HG03097 (cell line): ENCODE data around the gene CCDC183.
"Not testable (repeated sequence)": the region's sequence is repeated elsewhere in the genome, so short reads cannot be mapped to it uniquely, and the experiment has no call there.

Experiments used
- ATAC-seq: cut with Tn5 transposase; IDR thresholded peaks from one replicate; pipeline ENCODE4 v1.9.1; 2021; ENCODE audit not compliant: unreplicated experiment, low FRiP score

CCDC183 gene

DNA sequence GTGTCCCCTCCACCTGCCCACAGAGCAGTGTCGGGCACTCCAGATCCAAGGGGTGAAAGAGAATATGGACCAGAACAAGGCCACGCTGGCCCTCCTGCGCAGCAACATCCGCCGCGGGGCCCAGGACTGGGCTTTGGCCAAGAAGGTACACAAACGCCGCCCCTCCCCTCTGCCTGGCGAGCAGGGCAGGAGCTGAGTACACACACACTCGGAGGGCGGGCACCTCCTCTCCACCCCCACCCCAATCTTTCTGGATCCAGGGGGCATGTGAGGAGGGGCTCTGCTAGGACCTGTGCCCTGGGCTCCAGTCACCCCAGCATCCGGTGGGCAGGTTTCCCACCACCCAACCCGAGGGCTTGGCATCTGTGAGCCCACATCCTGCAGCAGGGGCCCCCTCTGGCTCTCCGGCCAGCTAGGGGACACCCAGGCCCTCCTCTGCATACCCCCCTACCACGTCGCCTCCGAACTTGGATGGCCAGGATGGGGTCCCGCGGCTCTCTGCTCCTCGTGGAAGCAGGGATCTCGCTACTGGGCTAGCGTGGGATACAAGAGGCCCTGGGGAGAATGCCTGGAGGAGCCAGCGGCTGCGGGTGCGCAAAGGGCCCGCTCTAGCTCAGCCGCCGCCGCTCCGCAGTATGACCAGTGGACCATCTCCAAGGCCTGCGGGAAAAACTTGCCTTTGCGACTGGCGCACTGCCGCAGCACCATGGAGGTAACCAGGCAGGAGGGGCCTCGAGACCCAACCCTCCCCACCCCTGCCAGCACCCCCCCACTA, 3.1 kb downstream of the CCDC183 start:
- ATAC-seq = no peak

GRCh38 chr9:136799854-136800657, 3.9 kb downstream of the CCDC183 start:
- no peak for ATAC-seq

GRCh38 chr9:136802321-136802720, 6.2 kb downstream of the CCDC183 start:
- ATAC-seq = no peak

GRCh38 chr9:136803009-136803550, 6.9 kb downstream of the CCDC183 start:
- not testable (repeated sequence) for ATAC-seq

- ATAC-seq = no peak
These were observed 7.7 kb downstream of the CCDC183 start for GRCh38 chr9:136803551-136804508.

- no peak for ATAC-seq
These were observed 8.5 kb downstream of the CCDC183 start for GRCh38 chr9:136804509-136805206.

DNA sequence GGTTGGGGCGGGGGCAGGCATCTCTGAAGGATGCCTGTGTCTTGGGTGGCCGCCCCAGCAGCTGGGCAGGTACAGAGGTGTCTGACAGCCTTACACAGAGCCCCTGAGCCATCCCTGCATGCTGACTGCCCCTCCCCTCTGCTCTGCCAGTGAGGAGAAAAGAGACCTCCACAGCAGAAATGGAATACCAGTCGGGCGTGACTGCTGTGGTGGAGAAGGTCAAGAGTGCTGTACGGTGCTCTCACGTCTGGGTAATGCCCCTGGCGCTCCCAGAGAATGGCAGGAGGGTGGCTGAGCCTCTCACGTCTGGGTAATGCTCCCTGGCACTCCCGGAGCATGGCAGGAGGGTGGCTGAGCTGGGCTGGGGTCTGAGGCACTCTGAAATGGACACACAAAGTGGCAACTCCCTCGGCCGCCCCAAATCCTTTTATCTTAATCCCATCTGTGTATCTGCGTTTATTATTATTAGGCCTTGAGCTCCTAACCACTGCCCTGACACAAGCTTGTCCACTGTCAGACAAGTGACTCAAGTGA, 9.1 kb downstream of the CCDC183 start:
- ATAC-seq = no peak

GRCh38 chr9:136806067-136806466, 9.9 kb downstream of the CCDC183 start:
- no peak for ATAC-seq

DNA sequence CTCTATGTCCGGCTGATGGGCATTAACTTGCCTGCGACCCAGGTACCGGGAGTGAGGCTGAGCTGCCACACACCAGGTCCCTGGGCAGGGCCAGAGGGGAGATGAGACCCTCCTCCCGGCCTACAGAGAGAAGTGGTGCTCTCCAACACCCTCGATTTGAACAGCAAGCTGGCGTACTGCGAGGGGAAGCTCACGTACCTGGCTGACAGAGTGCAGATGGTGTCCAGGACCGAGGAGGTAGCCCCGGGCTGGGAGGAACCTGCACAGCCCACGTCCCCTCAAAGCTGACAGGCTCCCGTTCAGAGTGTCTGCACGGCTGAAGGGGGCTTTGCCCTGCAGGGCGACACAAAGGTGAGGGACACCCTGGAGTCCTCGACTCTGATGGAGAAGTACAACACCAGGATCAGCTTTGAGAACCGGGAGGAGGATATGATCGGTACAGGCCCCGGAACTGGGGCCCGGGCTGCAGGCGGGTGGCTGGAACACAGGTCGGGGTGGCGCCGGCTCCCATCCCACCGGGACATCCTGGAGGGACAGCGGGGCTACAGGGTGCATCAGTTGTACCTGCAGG, 10.6 kb downstream of the CCDC183 start:
- ATAC-seq = no peak

DNA sequence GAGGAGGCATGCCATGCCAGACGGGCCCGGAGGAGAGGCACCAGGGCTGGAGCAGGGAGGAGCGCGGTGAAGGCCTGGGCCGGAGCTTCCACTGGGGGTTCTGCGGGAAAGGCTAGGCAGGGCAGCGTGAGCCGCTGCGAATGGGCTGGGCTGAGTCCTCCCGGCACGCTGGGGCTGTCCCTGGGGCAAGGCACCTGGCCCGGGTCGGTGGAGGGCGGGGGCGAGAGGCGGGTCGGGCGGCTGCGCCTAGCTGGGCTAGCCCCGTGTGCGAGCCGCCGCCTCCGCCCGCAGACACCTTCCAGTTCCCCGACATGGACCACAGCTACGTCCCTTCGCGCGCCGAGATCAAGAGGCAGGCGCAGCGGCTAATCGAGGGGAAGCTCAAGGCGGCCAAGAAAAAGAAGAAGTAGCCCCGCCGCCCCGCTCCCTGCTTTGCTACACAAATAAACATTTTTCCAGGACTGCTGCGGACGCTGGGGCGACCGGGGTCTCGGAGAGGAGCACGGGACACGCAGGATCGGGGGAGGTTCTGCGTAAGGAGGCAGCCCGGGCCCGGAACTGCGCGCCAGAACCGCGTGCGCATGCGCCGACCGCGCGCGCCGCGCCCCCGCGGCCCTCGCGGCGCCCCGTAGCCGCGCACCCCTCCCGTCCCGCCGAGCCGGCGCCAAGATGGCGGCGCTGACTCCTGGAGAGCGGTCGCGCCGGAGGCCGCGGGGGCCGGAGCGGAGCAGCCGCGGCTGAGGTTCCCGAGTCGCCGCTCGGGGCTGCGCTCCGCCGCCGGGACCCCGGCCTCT, 11.3 kb downstream of the CCDC183 start, which contains the start of gene RABL6:
Gene RABL6 (plus strand): TSS at position 668 of the 794 bp plus-strand sequence. CDS start 249 bp downstream, outside the sequence.
- ATAC-seq = peak; percentile 60

- ATAC-seq = peak; percentile 34
These were observed 12.1 kb downstream of the CCDC183 start for GRCh38 chr9:136808075-136808805.

GRCh38 chr9:136808806-136809158, 12.6 kb downstream of the CCDC183 start:
- ATAC-seq = no peak

GRCh38 chr9:136814725-136815421, 18.7 kb downstream of the CCDC183 start:
- ATAC-seq = no peak

GRCh38 chr9:136815422-136815782, 19.3 kb downstream of the CCDC183 start:
- no peak for ATAC-seq

- no peak for ATAC-seq
These were observed 25.1 kb downstream of the CCDC183 start for GRCh38 chr9:136820971-136821825.

GRCh38 chr9:136821826-136822544, 25.8 kb downstream of the CCDC183 start:
- no peak for ATAC-seq
